ENCODE measurements around the gene ETNK1.
"Not testable (repeated sequence)": the region's sequence is repeated elsewhere in the genome, so short reads cannot be mapped to it uniquely, and the experiment has no call there.

The ETNK1 gene, protein sequence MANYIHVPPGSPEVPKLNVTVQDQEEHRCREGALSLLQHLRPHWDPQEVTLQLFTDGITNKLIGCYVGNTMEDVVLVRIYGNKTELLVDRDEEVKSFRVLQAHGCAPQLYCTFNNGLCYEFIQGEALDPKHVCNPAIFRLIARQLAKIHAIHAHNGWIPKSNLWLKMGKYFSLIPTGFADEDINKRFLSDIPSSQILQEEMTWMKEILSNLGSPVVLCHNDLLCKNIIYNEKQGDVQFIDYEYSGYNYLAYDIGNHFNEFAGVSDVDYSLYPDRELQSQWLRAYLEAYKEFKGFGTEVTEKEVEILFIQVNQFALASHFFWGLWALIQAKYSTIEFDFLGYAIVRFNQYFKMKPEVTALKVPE

GRCh38 chr12:22624870-22625761 lies at the start of gene ETNK1:
Gene ETNK1 (plus strand): TSS chr12:22625171. CDS start chr12:22625431, 260 bp downstream.
- peak; percentile 94 for DNase-seq (ENCODE audit: low spot score)

GRCh38 chr12:22576065-22576464 lies 48.9 kb upstream of the ETNK1 start:
- no peak for DNase-seq (ENCODE audit: low spot score)

- no peak for DNase-seq (ENCODE audit: low spot score)
Observed at GRCh38 chr12:22576473-22576872, 48.5 kb upstream of the ETNK1 start.

DNA sequence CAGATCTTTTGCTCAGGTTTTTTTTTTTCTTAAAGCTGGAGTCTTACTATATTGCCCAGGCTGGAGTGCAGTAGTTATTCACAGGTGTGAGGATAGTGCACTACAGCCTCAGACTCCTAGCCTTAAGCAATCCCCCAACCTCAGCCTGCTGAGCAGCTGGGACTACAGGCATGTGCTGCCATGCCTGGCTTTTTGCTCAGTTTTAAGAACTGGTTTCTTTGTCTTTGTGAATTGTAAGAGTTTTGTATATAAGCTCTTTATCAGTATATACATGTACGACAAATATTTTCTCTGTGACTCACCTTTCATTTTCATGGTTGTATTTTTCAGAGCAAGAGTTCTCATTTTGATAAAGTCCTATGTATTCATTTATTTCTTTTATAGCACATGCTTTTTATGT lies 47.3 kb upstream of the ETNK1 start:
- no peak for DNase-seq (ENCODE audit: low spot score)

DNA sequence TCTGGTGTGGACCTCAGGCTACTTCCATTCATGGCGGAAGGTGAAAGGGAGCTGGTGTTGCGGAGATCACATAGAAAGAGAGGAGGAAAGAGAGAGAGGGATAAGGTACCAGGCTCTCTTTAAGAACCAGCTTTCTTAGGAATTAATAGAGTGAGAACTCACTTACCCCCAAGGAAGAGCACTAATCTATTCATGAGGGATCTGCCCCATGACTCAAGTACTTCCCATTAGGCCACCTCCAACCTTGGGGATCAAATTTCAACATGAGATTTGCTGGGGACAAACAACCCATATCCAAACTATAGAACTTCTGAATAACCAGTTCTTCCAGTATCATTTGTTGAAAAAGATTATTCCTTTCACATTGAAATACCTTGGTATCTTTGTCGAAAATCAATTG lies 46.6 kb upstream of the ETNK1 start:
- DNase-seq (ENCODE audit: low spot score): no peak

DNA sequence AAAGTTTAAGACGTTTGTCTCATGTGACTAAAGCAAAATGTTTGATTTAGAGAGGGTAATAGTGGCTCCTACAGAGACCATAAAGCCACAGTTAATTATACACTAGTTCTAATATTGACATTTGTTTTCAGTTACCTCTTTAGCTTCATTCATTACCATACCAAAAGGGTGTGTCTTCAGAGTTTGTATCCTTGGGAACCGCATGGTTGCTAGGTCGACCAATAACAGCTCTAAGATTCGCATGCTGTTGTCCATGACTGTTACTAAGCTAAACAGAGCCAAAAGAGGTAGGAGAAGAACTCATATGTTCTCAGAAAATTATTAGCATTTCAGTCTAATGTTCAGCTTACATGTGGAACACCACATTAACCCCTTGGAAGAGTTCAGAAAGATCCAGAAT lies 36.2 kb upstream of the ETNK1 start:
- no peak for DNase-seq (ENCODE audit: low spot score)

DNA sequence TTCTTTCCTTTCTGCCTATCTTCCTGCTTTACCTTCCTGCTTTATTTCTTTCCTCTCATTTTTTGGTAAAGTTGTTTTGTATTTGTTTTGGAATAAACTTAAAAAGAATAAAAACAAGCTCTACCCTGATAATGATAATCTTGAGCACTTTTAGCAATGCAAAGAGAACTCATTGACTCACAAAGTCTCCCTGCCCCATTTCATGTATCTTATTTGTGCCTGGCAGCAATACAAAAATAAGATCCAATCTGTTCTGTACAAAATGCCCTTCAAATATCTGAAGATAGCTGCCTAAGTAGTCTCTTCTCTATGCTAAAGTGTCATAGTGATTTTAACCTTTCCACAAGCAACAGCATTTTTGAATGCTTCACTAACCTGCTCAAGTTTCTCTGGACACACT lies 31.1 kb upstream of the ETNK1 start:
- no peak for DNase-seq (ENCODE audit: low spot score)

DNA sequence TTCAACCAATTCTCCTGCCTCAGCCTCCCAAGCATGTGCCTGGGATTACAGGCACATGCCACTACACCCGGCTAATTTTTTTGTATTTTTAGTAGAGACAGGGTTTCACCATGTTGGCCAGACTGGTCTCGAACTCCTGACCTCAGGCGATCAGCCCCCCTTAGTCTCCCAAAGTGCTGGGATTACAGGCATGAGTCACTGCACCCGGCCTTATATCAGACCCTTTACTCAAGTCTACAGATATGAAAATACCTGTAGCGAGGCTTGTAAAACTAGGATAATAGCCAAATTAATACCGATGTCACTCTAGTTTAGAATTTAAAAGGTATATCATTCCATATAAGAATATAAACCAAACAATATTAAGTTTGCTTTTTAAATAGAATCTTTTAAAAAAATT lies 27.4 kb upstream of the ETNK1 start:
- DNase-seq (ENCODE audit: low spot score): not testable (repeated sequence)

DNA sequence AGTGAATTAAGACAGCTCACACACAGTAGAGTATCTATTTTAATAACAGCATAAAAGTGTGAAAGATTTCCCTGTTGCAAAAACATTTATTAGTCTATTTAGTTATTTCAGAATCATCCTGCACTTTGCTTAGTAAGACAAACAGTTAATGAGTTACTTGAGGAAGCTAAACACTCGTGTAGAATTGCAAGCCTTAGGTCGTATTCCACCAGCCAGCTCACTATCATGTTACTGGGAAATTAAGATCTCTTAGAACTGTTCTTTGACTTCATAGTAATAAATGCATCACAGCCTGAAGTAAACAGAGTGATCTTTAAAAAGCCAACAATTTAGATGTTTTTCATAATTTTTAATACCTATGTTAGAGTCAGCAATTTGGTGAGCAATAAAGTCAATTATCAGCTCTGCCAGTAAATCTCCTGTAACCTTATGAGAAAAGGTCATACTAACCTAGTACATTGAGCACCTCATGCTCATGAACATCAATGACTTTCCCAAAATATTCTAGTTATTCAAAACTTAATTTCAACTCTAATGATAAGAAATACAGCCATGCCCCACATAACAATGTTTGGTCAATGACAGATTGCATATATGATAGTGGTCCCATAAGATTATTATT lies 26.7 kb upstream of the ETNK1 start:
- DNase-seq (ENCODE audit: low spot score): no peak

DNA sequence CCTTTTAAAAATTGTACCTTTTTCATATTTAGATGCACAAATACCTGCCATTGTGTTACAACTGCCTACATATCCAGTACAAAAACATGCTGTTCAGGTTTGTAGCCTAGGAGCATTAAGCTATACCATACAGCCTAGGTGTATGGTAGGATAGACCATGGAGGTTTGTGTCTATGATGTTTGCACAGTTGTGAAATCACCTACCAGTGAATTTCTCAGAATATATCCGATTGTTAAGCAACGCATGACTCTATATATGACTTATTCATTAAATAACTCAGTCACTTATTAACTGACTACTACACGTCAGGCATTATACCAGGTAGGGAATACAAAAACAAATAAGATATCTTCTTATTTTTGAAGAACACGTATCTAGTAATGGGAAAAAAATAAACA lies 26.2 kb upstream of the ETNK1 start:
- DNase-seq (ENCODE audit: low spot score): no peak

DNA sequence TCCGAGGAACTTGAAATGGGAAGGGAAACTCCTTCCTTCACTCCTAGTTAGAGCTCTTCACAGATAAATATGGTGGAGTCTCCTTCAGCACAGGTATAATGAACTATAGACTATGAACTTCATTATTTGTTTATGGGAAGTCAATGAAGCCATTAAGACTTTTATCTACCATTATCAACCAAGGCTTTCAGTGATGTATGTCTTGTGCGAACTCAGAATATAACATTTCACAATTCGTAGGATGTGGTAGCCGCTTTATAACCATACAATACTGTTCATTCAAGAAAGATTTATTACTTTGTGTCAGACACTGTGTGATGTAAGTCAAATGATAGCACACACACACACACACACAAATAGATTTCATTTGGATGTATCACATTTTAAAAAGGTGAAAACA lies 24.8 kb upstream of the ETNK1 start:
- DNase-seq (ENCODE audit: low spot score): no peak

GRCh38 chr12:22609501-22609900 lies 15.5 kb upstream of the ETNK1 start:
- DNase-seq (ENCODE audit: low spot score): no peak

GRCh38 chr12:22610131-22610530 lies 14.8 kb upstream of the ETNK1 start:
- DNase-seq (ENCODE audit: low spot score): no peak

- DNase-seq (ENCODE audit: low spot score): not testable (repeated sequence)
Observed at GRCh38 chr12:22612822-22613221, 12.1 kb upstream of the ETNK1 start.

GRCh38 chr12:22615963-22616501 lies 8.9 kb upstream of the ETNK1 start:
- no peak for DNase-seq (ENCODE audit: low spot score)

DNA sequence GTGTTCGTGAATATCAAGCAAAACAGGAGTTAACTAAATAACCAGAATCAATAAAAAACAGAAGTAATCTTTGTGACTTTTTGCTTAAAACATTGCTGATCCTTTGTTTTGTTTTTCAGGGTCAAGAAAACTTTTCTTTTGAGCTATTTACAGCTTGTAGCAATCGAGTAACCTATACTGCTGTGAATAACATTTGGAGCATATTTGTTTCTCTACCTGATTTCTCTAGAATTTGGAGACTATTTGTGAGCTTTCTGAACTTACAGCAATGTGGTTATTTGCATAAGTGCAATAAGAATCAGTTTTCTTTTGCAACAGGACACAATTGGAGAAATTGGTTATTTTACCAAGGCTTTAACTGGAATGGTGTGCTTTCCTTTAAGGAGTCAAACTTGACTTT lies 7.3 kb upstream of the ETNK1 start:
- DNase-seq (ENCODE audit: low spot score): no peak

GRCh38 chr12:22624548-22624869 lies 462 bp upstream of the ETNK1 start:
- no peak for DNase-seq (ENCODE audit: low spot score)

DNA sequence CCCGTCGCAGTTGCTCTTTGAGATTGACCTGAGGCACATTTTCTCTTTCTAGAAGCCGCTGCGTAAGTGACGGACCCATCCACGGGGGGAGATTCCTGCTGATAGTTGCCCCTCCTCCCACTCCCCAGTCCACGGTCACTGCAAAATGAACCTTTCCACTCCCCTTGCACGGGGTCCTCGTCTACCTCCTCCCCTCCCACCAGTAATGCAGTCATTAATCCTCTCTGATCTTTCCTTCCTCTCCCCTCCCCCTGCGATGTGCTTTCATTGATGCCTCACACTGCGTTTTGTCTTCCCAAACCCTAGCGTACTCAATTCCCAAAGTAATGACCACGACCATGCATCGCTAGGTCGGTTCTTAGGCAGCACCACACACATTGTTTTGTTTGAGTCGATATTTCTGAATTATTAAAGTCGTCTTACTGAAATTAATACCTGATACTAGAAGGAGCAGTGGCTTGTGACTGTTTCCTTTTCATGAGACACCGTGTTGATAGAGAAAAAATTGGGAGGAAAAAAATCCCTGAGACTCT lies 857 bp downstream of the ETNK1 start:
- peak; percentile 73 for DNase-seq (ENCODE audit: low spot score)

DNA sequence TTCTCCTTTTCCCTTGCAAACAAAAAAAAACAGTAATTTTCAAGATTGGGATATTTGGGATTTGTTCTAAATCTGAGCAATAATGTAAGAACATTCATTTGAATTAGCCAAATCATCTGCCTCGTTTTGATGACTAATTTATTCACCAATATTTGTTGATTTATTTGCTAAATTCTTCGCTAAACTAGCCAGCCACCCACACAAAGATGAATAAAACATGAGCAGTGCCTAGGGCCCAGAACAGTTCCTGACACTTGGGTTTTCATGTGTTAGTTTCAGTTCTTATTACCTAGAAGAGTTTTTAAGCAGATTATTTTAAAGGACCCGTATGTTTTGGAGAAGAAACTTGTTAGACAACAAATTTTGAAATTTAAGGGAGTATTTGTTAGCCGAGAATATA lies 1.4 kb downstream of the ETNK1 start:
- DNase-seq (ENCODE audit: low spot score): peak; percentile 85

DNA sequence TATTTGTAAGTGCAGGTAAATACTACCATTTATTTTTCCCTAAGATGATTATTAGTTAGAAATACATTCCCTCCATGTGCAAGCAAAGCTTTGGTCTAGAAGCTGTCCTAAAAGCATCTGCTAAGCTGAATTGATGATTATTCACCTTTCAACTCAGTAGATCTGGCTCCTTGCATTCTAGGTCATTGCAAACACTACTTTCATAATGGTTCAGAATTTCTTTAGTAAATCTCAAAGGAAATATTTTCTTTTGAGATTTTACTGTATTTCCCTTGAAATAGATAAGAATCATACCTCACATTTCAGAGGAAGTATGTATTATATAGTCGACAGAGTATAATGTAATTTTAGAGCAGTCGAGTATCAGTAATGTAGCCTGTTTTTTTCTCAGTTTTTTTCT lies 2.4 kb downstream of the ETNK1 start:
- DNase-seq (ENCODE audit: low spot score): peak; percentile 48

DNA sequence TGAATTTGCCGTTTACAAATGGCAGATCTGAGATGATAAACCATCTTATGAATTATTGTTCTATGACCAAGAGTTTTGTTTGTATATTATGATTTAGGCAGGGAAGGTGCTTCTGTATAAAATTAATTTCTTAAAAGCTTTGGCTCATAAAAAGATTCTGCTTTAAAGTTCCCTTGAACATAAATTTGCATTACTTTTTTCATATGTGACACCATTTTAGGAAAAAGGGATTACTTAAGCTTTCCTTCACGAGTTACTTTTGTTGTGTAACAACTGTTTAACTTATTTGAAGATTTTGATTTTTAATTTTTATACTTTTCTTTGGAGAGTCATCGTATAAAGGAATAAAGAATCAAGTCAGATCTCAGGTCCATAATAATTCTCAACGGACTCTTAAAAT lies 3.3 kb downstream of the ETNK1 start:
- DNase-seq (ENCODE audit: low spot score): peak; percentile 26

DNA sequence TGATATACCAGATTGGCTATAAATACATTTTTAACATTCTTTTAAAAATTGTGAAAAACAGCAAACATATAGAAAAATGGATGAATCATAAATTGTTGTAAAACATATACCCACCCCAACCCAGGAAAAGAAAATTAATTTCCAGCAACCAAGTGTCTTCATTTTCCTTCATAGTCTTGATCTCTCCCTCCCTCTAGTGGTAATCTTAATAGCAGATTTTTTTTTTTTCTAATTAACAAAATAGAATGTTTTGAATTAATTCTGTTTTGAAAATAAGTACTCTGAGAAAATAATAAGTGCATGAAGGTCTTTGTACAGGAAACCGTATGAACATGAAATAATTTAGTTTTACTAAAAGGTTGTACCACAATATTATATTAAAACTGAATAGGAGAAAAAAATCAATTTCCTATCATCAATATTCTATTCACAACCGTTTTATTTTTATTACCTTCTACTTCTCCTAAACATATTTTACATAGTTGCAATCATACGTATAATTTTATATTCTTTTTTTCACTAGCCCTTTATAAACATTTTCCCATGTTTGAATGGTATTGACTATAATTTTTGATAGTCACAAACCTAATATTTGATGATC lies 7.0 kb downstream of the ETNK1 start:
- peak; percentile 37 for DNase-seq (ENCODE audit: low spot score)
